ENCODE results near the gene MACROD2. TPM values are rescaled to one million over a fixed set of nuclear protein-coding genes. Genes with fewer than 3 reads are reported as not detected.

Gene MACROD2
- total and polyA plus RNA-seq, 2 of the 4 experiments (the other 2 are of a cell fraction): not detected

- POLR2A ChIA-PET (ENCODE audit: unreplicated experiment): no interaction called here
Measured at GRCh38 chr20:14573676-14574075, 578.4 kb downstream of the MACROD2 start.

More at GRCh38 chr20:14573676-14574075, 578.4 kb downstream of the MACROD2 start:
- dilution Hi-C loops (cut with HindIII; ENCODE audit: low sequenced_read_pairs, unreplicated experiment): no loop called here
- TF ChIP-seq CHD1 (IDR thresholded peaks at IDR 0.05; ENCODE audit: low read depth, low read length) (no peak), ELK1 (IDR thresholded peaks at IDR 0.05; ENCODE audit: borderline replicate concordance, low read depth, low read length) (no peak), POLR2A (IDR thresholded peaks at IDR 0.05; ENCODE audit: low read depth, low read length) (no peak), FOS (IDR thresholded peaks at IDR 0.05; ENCODE audit: low read depth, low read length) (no peak), RAD21 (IDR thresholded peaks at IDR 0.05; ENCODE audit: low read length) (no peak), RCOR1 (IDR thresholded peaks at IDR 0.05; ENCODE audit: insufficient replicate concordance, low read length) (no peak), NFE2L2 (IDR thresholded peaks at IDR 0.05; ENCODE audit: low read depth, low read length) (no peak), RFX5 (IDR thresholded peaks at IDR 0.05; ENCODE audit: low read depth, low read length) (no peak), MXI1 (IDR thresholded peaks at IDR 0.05; ENCODE audit: borderline replicate concordance, low read depth, low read length) (no peak), CTCF (conservative IDR thresholded peaks at IDR 0.05; ENCODE audit: low read depth, low read length) (no peak), MAZ (IDR thresholded peaks at IDR 0.05; ENCODE audit: borderline replicate concordance, low read depth, low read length) (no peak), USF2 (IDR thresholded peaks at IDR 0.05; ENCODE audit: low read depth, low read length) (no peak), BHLHE40 (IDR thresholded peaks at IDR 0.05; ENCODE audit: low read depth, low read length) (no peak)
- H3K36me3 ChIP-seq (ENCODE audit: control insufficient read depth, insufficient read depth, low read length): no peaks in the 10 kb centered on the region
- H3K4me1 ChIP-seq (ENCODE audit: control insufficient read depth, insufficient read depth, low read length): no peaks in the 10 kb centered on the region
- H2BK120ac ChIP-seq (ENCODE audit: low read depth, low read length): no peak overlapping the region
- H2BK20ac ChIP-seq (ENCODE audit: low read depth, low read length): no peak overlapping the region
- no peak overlapping the region for H3K14ac ChIP-seq (replicated peaks; ENCODE audit: low read depth, low read length)
- ATAC-seq (ENCODE audit: low read depth) (no peak), DNase-seq (no peak)
- H2BK15ac ChIP-seq (ENCODE audit: low read depth, low read length): no peak overlapping the region
- H3K4me3 ChIP-seq (ENCODE audit: insufficient read depth, low read depth, low read length): no peak overlapping the region
- H3K79me1 ChIP-seq (ENCODE audit: low read depth in 1 of 2, low read length in 2 of 2): no peaks in the 10 kb centered on the region
- in situ Hi-C loops (cut with MboI; ENCODE audit: low sequenced_read_pairs): no loop called here
- no peak overlapping the region for H4K91ac ChIP-seq (ENCODE audit: insufficient read depth, low read depth, low read length)
- H3K9me3 ChIP-seq (ENCODE audit: control insufficient read depth, insufficient read depth, low read length): no peaks in the 10 kb centered on the region
- peak overlapping the region; percentile 29 for H2AFZ ChIP-seq (replicated peaks; ENCODE audit: low read length, poor library complexity)
- BruUV-seq (replicated peaks): no TSS peak
- WGBS, 2 experiments (ENCODE audit: extremely low coverage in 2 of 2, insufficient read length in 1 of 2): 50% methylated on average over 2 of the region's 3 CpGs; no CpG with 5 or more reads in 1 of the 2 experiments
- H4K5ac ChIP-seq (ENCODE audit: low read depth, low read length): no peak overlapping the region
- no peak overlapping the region for H3K18ac ChIP-seq (ENCODE audit: low read depth, low read length)
- no peaks in the 10 kb centered on the region for H3K9me1 ChIP-seq (ENCODE audit: insufficient read depth, low read length)
- no peak overlapping the region for H4K8ac ChIP-seq (ENCODE audit: low read depth in 2 of 2, low read length in 2 of 2)
- intact Hi-C loops (cut with micrococcal nuclease): no loop called here
- H2AK9ac ChIP-seq (replicated peaks; ENCODE audit: low read depth, low read length, poor library complexity): no peak overlapping the region
- CTCF ChIA-PET: no interaction called here
- no peaks in the 10 kb centered on the region for H3K27me3 ChIP-seq (ENCODE audit: control insufficient read depth, insufficient read depth, low read length)
- H3K4ac ChIP-seq (ENCODE audit: low read depth, low read length): no peak overlapping the region
- H3K4me2 ChIP-seq (ENCODE audit: low read depth, low read length): no peak overlapping the region
- H3K23ac ChIP-seq (ENCODE audit: low read depth, low read length): no peak overlapping the region
- H3K27ac ChIP-seq (ENCODE audit: insufficient read depth, low read length): no peak overlapping the region
- no peak overlapping the region for H3K9ac ChIP-seq (ENCODE audit: low read depth, low read length)
- no peaks in the 10 kb centered on the region for H4K20me1 ChIP-seq (ENCODE audit: insufficient read depth, low read length)
- H2BK5ac ChIP-seq (ENCODE audit: low read depth, low read length, poor library complexity, severe bottlenecking): no peak overlapping the region
- H3K56ac ChIP-seq (ENCODE audit: extremely low read depth, insufficient read depth, low read length): no peak overlapping the region
- H2AK5ac ChIP-seq (ENCODE audit: low read depth, low read length): no peak overlapping the region

Data from IMR-90 (cell line).